Mesangial cell (primary cell): Measurements from ENCODE around the gene ZNF846. TPM values are rescaled to one million over a fixed set of nuclear protein-coding genes. Genes with fewer than 3 reads are reported as not detected.

ENCODE experiments used
- total RNA-seq: library from RNA; depleted of rRNA; stranded (reverse); fragments of >200 nt; gene quantifications from 2 replicates; pipeline ENCODE4 v1.2.3, GENCODE V29; 2015

The ZNF846 gene
- total RNA-seq: 2.9 and 6.7 TPM in 2 replicates

GRCh38 chr19:9768175-9769112 lies at the start of gene ZNF846:
Gene ZNF846, minus strand, starts transcription at chr19:9768738. Its CDS starts 3,788 bp downstream, at chr19:9764950.

Other genes with a start within 250 kb of the ZNF846 start
- gene ZNF426, start 230.1 kb downstream of the ZNF846 start, total RNA-seq: 6.8 and 11.9 TPM in 2 replicates
- gene ZNF121, start 184.2 kb downstream of the ZNF846 start, total RNA-seq: 16.9 and 18.6 TPM in 2 replicates
- gene ZNF561, start 147.5 kb downstream of the ZNF846 start, total RNA-seq: 13.0 and 21.8 TPM in 2 replicates
- 13.8 and 22.7 TPM in 2 replicates for gene ZNF562, start 93.6 kb downstream of the ZNF846 start, total RNA-seq
- 24.3 and 36.4 TPM in 2 replicates for gene FBXL12, start 50.3 kb upstream of the ZNF846 start, total RNA-seq
- 343 and 569 TPM in 2 replicates for gene UBL5, start 59.2 kb upstream of the ZNF846 start, total RNA-seq
- gene PIN1, start 66.6 kb upstream of the ZNF846 start, total RNA-seq: 115 and 182 TPM in 2 replicates
- 0.65 and 1.5 TPM in 2 replicates for gene OLFM2, start 167.8 kb upstream of the ZNF846 start, total RNA-seq
- 0.25 and 0.98 TPM in 2 replicates for gene COL5A3, start 241.8 kb upstream of the ZNF846 start, total RNA-seq
- not detected in 2 replicates for gene RDH8, start 244.7 kb upstream of the ZNF846 start, total RNA-seq